Measurements from ENCODE around the gene GSTO2. TPM values are rescaled to one million over a fixed set of nuclear protein-coding genes. Genes with fewer than 3 reads are reported as not detected.

GSTO2 gene
- total RNA-seq, 1 experiment from 2014 or later, result 31.4 TPM

DNA sequence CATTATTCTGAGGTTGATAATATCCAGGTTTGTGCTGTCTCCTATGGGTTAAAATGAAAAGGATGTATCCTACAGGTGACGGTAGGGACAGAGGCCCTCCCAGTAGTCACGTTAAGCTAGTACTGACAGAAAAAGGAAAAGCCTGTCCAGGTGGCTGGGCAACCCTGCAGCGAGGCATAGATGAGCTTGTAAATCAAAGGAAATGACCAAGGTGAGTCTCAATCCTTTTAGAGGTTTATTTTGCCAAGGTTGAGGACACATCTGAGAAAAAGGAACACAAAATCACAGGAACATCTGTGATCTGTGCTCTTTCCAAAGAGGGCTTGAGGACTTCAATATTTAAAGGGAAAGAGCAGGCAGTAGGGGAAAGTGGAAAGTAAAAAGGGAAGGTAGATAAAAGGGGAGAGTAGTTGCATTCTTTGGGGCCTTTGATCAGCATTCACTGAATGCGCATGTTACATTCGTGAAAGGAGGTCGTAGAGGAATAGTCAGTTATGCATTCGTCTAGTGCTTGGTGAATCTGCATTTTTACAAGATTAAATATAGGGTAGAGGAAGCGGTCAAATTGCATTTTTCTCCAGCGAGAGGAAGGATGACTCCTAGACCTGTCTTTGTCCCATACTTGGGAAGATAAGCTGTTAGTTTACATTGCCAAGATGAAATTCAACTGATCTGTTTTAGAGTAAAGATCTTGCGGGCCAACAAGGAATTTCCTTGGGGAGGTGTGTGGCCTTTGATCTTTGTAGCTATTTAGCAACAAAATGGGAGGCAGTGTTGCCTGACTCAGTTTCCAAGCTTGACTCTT lies 15.2 kb upstream of the GSTO2 start:
- DNase-seq (ENCODE audit: low spot score), result no peak

DNA sequence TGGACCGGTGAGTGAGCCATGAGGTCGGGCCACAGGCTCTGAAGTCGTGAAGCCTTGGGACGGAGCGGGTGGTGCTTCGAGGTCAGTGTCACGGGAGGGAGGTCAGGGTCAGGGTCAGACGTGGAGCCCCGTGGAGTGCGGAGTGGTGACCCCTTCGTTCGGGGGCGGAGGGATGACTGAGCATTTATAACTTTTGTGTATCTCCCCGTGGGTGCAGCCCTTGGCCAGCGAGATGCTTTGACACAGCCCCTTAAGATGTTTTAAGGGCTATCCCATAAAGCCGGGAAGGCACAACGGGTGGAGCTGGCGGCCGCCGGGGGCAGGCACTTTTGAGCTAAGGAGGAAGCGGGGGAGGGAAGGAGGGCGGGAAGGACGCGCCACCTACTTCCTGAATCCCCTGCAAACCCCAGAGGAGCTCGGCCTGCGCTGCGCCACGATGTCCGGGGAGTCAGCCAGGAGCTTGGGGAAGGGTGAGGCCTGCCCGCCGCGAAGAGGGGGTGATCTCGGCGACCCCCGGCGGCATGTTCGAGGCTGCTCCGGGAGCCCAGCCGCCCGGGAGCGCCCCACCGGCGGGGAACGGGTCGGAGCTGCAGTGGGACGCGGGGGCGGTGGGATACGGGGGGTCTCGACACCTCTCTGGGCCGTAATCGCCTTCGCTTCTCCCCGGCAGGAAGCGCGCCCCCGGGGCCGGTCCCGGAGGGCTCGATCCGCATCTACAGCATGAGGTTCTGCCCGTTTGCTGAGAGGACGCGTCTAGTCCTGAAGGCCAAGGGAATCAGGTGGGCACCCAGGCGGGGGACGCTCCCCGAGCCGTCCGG lies 14.3 kb upstream of the GSTO2 start, which contains the start of gene GSTO1:
Gene GSTO1, plus strand, starts transcription at position 400 of the 818 bp plus-strand sequence. Its CDS starts 37 bp downstream, at position 437.
- peak; percentile 65 for DNase-seq (ENCODE audit: low spot score)

DNA sequence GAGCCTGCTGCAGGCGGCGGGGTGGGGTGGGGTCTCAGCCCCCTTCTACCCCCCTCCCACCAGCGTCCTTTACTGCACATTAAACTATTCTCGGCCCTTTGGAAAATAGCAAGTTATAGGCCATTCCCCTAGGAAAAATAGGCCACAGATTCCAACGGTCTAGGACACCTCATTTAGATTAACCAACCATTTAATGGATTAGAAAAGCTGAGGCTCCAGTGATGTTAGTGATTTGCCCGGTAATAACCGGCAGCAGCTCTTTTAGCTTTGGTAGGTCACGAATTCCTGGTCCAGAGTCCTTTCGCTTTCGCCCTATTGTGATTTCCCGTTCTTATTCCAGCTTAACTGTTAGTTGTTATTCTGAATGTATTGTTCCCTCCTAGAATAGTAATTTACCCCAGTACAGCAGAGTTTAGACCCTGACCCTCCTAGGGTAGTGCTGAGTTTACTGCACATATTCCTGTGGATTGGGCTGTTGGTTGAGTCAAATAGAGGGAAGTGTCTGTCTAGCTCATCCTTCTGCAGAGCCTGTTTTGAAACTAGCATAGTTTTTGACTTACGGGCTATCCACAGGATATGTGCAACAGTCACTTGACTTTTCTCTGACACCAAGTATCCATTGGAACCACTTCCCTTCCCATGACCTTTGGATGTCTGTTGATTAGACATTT lies 13.5 kb upstream of the GSTO2 start:
- peak; percentile 58 for DNase-seq (ENCODE audit: low spot score)

DNA sequence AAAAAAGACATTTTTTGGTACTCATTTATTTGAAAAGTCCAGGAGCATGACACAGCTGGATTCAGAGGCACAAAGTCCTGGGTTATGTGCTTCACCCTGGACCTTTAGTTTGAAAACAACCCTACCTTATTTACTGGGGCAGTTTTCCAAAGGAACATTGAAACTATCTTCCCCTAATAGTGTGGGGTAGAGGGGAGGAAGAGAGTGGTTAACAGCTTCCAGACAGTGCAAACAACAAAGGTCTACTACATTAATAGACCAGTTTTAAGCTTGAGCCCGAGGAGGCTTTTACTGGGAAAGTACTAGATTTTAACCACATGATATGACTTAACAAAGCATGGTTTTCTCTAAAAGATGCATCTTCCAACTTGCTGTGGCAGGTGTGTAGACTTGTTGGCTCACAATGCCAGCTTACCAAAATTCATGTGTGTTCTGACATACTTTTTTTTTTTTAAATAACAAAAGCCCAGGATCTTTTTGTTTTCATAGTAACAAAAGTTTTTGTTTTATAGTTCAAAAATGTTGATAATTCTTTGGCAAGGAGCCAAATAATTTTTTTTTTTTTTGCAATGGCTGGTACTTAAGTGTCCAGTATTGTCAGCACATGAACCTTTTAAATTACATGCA lies 12.5 kb upstream of the GSTO2 start:
- no peak for DNase-seq (ENCODE audit: low spot score)

DNA sequence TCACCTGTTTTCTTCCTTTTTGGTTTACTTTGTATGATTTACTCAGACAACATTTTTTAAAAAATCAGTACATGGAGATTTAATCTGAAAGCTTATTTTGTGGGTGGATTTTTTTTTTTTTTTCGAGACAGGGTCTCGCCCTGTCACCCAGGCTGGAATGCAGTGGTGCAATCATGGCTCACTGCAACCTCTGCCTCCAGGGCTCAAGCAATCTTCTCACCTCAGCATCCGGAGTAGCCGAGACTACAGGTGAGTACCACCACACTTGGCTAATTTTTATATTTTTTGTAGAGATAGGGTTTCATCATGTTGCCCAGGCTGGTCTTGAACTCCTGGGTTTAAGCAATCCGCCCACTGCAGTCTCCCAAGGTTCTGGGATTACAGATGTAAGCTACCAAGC lies 11.7 kb upstream of the GSTO2 start:
- DNase-seq (ENCODE audit: low spot score), result no peak

DNA sequence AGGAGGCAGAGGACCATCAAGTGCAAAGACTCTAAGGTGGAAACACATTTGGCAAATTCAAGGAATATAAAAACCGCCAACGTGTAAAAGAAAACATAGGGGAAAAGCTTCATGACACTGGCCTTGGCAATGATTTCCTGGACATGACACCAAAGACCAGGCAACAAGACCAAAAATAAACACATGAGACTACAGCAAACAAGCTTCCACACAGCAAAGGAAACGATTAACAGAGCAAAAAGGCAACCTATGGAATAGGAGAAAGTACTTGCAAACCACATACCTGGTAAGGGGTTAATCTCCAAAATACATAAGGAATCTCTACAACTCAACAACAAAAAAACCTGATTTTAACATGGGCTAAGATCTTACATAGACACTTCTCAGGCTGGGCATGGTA lies 10.8 kb upstream of the GSTO2 start:
- no peak for DNase-seq (ENCODE audit: low spot score)

DNA sequence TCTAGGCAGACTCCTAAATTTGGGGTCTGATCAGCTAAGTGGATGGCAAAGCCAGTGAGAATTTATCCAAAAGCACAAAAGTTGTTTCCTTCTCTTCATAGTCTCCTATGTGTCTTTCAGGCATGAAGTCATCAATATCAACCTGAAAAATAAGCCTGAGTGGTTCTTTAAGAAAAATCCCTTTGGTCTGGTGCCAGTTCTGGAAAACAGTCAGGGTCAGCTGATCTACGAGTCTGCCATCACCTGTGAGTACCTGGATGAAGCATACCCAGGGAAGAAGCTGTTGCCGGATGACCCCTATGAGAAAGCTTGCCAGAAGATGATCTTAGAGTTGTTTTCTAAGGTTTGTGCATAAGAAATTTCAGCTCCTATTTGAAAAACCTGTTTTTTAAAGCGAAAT lies 9.5 kb upstream of the GSTO2 start:
- no peak for DNase-seq (ENCODE audit: low spot score)

DNA sequence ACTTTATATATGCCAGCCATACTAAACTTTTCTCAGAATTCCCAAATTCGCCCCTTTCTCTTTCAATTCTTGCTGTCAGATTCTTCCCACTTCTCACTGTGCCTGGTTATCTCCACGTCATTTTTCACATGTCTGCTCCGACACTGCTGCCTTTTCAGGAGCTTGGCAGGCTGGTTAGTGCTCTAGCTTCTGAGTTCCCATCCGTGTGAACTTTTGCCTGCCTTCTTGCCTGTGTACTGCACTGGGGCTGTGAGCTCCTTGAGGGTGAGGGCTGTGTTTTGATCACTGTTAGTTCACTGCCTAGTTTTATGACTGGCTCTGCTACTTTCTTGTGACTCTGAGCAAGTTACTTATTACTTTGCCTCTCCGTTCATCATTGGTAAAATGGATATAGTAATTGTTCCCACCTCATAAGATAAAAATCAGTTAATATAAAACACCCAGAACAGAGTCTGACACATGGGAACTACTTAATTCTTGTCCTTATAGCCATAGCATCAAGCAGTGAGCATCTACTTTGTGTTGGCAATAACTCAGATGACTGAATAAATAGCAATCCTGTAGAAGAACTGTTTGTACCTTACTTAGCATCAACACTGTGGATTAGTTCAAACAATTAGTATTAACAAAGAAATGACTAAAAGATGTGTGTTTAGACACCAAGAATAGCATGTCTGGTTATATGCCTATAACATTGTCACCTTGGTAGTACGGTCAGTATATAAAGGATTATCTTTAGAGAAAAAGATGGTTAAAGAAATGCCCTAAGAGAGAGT lies 8.8 kb upstream of the GSTO2 start:
- no peak for DNase-seq (ENCODE audit: low spot score)

DNA sequence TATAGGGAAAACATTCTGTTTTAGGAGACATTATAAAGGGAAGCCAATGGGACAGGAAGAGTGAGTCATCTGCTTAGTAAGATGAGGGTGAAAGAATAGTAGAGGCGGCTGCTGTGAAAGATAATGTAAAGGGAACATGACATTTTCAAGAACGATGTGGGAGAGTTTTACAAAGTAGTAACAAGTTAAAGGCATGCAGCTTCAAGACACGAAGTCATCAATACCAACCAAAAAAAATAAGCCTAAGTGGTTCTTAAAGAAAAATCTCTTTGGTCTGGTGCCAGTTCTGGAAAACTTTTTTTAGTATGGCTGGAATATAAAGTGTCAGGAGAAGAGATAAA lies 8.2 kb upstream of the GSTO2 start:
- no peak for DNase-seq (ENCODE audit: low spot score)

DNA sequence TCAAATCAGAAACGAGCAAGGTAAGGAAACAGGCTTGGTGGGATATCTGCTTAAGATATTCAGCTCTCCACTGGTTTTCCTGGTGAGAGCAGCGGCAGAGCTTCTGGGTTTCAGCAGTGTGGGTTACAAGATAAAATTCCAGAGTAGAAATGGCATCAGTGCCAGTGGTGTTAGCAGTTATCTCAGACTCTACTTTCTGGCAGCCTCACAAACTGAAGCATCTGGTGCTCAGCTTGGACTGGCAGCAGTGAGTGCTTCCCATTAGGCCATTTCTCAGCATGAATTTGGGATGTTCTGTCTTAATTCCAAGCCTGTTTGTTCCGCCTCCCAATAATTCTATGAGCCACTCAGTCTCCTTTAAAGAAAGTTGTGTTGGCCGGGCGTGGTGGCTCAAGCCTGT lies 6.9 kb upstream of the GSTO2 start:
- DNase-seq (ENCODE audit: low spot score), result no peak

DNA sequence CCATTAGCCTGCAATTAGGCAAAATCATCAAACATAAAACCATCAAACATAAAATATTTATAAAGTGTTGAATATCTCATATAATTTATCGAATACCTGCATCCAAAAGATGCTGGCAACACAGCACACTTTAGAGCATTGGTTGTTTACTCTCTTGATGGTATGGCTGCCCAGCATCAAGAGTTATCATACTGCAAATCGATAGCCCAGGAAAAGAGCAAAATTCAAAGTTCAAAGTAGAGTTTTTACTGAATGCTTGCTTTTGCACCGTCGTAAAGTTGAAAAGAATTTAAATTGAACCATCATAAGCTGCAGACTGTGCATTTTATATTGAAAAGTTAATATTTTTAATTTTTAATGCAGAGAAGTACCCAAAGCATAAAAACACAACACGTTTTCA lies 4.2 kb upstream of the GSTO2 start:
- DNase-seq (ENCODE audit: low spot score), result no peak

DNA sequence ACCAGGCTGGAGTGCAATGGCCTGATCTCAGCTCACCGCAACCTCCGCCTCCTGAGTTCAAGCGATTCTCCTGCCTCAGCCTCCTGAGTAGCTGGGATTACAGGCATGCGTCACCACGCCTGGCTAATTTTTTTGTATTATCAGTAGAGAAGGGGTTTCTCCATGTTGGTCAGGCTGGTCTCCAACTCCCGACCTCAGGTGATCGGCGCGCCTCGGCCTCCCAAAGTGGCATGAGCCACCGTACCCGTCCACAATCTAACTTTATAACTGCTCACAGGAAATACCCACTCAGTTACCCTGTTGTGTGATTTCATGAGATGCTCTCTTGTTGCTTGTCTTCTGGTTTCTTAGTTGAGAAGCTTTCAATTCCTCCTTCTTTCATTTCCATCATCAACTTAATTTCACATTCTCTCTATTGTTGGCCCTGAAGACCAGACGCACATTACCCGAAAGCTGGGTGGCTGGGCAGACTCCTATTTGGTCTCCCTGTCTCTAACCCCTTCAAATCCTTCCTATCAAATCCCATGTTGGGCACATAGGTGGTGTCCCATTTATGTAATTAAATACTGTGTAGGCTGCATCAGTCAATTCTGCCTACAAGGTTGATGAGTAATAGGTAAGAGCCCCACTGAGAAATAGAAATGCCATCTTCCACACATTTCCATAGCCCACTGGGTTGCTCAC lies 1.1 kb upstream of the GSTO2 start:
- no peak for DNase-seq (ENCODE audit: low spot score)

DNA sequence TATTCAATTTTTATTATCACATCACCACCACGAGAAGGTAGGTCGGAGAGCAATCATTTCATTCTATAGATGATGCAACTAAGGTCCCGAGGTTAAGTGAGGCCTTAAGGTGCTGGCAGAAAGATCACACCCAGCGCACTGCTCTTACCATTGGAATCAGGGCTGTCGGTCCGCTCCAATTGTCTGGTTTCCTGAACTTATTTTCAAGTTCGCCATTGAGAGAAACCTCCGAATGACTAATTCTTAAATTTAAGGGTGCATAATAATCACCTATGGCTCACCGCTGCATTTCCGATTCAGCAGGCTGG lies 625 bp upstream of the GSTO2 start:
- DNase-seq (ENCODE audit: low spot score), result peak; percentile 47

DNA sequence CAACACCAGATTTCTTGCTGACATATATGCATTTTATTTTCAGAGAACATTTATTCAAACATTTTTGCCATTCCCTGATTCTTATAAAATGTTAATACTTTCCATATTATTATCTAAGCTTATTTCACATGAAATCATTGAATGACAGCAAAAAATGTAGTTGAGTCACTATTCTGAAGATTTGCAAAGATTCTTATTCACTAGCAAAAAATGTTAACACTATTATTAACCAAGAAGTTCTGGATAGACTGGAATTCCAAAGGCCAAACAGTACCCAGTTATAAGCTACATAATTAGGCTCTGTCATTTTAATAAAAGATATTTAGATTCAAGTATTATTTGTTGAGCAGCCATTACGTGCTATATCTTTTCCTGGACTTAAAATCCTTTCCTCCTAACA lies 4.3 kb downstream of the GSTO2 start:
- no peak for DNase-seq (ENCODE audit: low spot score)

DNA sequence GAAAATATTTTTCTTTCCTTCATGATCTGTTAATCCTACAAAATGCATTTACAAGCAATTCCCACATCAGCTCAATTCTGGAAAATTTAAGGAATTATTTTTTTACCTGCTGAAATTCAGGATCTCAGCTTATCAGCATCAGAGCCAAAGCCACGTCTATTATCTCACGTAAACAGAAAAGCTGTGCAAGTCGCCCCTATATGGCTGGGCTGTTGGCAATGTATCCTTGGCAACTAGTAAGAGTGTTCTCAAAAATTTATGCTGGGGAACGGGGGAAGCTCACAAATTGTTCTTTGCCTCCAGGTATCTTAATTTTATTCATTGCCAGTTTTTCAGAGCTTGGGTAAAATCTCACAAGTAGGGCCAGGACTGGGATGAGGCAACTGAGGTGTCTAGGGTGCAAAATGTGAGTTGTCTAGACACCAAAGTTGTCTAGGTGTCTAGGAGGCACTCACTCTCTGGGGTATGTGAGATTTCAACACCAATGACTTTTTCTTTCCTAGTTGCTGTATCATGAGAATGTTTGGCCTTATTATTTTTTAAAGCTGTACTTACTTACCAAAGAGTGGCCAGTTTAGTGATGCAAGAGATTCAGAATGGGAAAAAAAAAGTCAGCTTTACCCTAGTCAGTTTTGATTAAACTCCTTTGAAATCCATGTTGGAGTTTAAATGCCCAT lies 5.1 kb downstream of the GSTO2 start:
- DNase-seq (ENCODE audit: low spot score), result no peak

DNA sequence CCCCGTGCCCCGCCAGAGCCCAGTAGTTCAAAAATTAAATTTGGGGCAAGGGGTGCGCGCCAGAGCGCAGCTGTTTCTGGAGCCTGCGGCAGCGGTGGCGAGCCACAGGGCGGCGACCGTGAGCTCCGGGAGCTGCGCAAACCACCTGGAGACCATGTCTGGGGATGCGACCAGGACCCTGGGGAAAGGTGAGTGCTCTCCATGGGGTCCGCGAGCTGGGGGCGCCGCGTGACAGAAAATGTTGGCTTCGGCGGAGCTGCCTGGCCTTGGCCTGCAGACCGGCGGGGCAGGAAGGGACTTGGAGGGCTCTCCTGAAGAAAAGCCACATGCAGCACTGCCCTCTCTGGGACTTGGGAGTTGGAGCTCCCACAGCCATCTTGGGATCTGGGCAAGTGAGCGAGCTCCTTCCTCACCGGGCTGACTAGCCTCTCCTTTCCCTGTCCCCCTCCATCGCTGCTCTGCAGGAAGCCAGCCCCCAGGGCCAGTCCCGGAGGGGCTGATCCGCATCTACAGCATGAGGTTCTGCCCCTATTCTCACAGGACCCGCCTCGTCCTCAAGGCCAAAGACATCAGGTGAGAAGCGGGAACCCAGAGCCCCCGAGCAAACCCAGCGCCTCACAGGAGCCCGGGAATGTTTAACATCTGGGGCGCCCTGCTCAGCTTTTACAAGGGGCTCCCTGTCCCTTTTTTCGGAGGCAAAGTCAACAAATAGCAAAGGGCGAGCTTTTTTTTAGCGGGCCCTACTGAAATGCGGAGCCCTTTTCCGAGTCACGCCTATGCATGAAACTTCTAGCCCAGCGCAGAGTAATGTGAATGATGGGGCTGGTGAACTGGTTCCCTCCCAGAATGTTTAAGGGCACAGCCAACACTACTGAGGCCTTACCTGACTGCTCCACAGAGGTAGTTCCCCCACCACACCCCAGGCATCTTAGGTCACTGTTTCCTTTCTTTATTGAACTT lies 6.1 kb downstream of the GSTO2 start:
- DNase-seq (ENCODE audit: low spot score), result peak; percentile 76

DNA sequence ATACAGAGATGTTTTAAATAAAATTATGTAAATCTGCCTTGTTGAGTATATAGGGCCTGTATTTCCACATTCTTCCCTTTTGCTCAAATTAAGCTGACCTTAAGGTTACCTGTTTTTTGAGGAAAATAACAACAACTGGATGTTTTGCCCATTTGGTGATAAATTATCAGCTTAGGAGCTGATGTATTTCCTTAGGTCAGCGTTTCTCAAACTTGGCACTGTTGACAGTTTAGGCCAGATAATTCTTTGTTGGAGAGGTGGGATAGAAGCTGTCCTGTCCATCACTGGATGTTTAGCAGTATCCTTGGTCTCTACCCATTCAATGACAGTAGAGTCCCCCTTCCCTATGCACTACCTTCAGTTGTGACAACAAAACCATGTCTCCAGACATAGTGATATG lies 7.2 kb downstream of the GSTO2 start:
- DNase-seq (ENCODE audit: low spot score), result no peak

DNA sequence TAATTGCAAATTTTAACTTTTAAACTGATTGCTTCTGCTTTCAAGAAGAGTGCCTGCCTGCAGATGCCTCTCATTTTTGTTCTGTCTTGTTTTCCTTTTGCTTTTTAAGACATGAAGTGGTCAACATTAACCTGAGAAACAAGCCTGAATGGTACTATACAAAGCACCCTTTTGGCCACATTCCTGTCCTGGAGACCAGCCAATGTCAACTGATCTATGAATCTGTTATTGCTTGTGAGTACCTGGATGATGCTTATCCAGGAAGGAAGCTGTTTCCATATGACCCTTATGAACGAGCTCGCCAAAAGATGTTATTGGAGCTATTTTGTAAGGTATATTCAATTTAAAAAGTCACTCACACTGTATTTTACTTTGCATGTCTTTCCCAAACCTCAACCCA lies 8.8 kb downstream of the GSTO2 start:
- DNase-seq (ENCODE audit: low spot score), result no peak

Data from HT-29 (cell line).